ENCODE data around the gene CTAGE1.

Gene CTAGE1

GRCh38 chr18:22387787-22388186 is 29.9 kb downstream of the CTAGE1 start:
- DNase-seq, result no peak

GRCh38 chr18:22387364-22387763 is 30.4 kb downstream of the CTAGE1 start:
- DNase-seq, result no peak

GRCh38 chr18:22385718-22386117 is 32.0 kb downstream of the CTAGE1 start:
- DNase-seq, result no peak

GRCh38 chr18:22378672-22379282 is 38.9 kb downstream of the CTAGE1 start:
- DNase-seq, result no peak

GRCh38 chr18:22377769-22378168 is 39.9 kb downstream of the CTAGE1 start:
- DNase-seq, result no peak

GRCh38 chr18:22370414-22370813 is 47.3 kb downstream of the CTAGE1 start:
- no peak for DNase-seq

GRCh38 chr18:22368021-22368420 is 49.7 kb downstream of the CTAGE1 start:
- no peak for DNase-seq

- no peak for DNase-seq
These were observed 50.4 kb downstream of the CTAGE1 start for GRCh38 chr18:22367303-22367702.

GRCh38 chr18:22363867-22364463 is 53.8 kb downstream of the CTAGE1 start:
- no peak for DNase-seq

Measured in NCI-H1694 treated with DMSO at 0.1 percent for 48 hours (cell line).